GM21526 (cell line): ENCODE data around the gene KIF26B.

Source experiments
- ATAC-seq: cut with Tn5 transposase; IDR thresholded peaks from one replicate; pipeline ENCODE4 v1.9.1; 2021; ENCODE audit warnings: moderate library complexity; ENCODE audit not compliant: unreplicated experiment, low FRiP score

Gene KIF26B

DNA sequence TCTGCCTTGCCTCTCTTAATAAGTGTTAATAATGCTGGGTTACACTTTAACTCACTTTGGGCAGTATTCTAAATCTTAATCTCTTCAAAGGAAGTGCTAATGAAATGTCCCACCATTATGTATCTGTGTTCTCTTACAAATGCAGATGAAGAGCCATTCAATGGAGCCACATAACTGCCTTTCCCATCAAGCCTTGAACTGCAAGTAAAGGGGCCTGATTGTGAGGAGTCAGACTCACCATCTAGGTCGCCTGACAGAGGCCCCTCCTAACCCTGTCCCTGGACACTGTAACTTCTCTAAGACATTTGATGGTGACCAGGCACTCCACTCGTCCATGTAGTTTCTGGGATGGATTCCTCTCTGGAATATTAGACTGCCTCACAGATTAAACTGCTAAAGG is 329.4 kb downstream of the KIF26B start:
- ATAC-seq, result no peak

GRCh38 chr1:245485996-245486395 is 331.2 kb downstream of the KIF26B start:
- no peak for ATAC-seq

- no peak for ATAC-seq
Observed at GRCh38 chr1:245486775-245487470, 332.1 kb downstream of the KIF26B start.

DNA sequence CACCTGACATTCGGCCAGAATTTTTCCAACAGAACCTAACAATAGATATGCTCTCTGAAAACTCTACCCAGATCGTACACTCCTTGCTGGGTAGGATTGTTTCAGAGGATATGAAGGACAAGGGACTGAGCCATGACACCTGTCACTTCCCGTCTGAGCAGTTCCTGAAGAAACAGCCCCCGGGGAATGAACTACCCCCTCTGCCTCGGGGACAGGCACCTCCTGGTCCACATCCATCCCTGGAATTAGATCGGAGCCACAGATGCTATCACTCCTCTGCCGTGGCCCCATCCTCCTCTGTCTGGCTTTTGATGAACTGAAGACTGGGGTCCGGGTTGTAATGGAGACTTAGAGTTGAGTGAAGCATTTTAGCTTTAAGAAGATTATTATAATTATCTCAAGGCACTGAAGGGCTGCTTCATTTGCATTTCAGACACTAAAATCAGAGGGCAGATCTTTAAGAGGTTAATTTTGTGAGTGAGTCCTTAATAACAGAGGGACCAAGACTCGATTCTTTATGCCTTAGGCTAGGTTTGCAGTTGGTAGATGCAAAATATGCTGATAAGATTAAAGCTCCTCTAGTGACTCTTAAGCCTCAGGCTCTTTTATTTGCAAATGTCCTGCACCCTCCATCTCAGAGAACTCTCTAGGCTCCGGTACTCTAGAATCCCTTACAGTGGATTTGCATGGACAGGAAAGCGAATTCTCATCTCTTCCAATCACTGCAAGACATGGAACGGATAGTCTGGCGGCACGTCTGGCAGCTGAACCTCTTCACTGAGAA is 333.8 kb downstream of the KIF26B start:
- no peak for ATAC-seq

GRCh38 chr1:245489838-245490237 is 335.1 kb downstream of the KIF26B start:
- ATAC-seq, result no peak

- ATAC-seq, result no peak
Observed at GRCh38 chr1:245493029-245493428, 338.2 kb downstream of the KIF26B start.

DNA sequence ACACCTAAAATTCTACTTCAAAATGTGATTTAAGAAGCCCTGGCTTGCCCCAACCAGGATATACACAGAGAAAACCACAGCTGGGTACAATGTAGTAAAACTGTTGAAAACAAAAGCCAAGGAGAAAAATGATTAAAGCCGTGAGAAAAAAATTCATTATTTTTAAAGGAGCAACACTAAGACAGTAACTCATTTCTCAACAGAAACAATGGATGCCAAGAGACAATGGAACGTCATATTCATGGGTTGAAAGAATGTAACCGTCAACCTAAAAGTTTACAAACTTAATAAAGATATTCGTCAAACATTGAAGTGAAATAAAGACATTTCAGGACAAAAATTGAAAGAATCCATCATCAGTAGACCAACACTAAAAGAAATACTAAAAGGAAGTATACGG is 340.9 kb downstream of the KIF26B start:
- no peak for ATAC-seq

- no peak for ATAC-seq
Observed at GRCh38 chr1:245500546-245500945, 345.8 kb downstream of the KIF26B start.

DNA sequence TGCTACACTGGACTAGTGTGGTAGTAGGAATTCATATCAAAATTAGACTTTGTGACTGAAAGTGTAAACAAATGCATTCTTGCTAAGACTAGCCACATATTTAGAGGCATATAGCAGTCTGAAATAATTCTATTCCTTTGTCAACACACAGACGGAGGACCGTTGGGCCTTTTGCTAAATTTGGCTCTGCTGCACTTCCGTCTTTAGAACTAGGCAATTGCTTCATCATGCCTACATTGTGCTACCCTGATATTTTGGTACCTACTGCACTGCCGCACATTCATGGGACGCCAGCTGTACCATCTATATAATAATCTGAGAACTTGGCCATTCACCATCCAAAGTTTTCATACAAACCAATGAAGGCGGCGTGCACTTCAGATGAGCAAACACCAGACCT is 346.8 kb downstream of the KIF26B start:
- no peak for ATAC-seq

DNA sequence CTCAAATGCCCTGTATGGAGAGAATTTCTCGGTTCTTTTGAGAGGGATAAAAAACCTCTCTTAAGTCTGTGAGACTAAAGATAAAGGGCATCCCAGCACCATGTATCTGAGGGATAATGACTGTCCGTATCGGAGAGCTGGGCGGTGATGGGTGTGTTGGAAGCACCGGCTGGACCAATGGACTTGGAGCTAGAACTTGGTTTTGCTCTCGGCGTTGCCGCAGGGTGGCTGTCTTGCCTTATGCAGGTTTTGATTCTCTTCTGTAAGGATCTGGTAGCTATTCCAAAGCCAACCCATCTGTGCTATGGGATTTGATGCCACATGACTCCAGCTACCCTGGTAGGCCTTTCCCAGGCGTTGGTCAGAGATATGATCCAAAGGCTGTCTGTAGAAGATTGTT is 348.8 kb downstream of the KIF26B start:
- no peak for ATAC-seq

GRCh38 chr1:245510144-245510543 is 355.4 kb downstream of the KIF26B start:
- no peak for ATAC-seq

- ATAC-seq, result no peak
Observed at GRCh38 chr1:245512181-245512888, 357.6 kb downstream of the KIF26B start.

DNA sequence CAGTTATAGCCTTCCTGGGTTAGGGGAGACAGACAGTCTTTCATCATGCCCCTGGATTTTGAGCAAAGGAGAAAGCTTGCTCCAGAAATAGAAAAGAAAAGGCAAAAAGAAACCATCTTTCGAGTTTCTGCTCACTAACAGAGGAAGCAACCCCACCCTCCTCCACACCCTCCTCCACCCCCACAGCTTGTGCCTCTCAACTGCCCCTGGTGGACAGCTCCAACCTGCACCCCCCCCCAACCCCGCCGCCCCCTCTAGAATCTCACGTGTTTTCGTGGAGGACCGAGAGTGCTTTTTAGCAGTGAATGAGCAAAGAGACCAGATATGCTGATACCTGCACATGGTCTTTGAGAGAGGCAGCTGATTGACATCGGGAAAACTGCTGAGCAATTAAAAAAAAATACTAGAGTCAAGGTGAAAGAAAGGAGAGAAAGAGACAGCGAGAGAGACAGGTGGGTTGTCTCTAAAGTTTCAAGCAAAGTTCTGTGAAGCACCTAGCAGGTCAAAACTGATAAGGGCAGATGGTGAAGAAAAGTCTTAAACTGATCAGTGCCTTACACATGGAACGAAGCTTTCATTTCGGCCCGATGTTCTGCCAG is 358.3 kb downstream of the KIF26B start:
- no peak for ATAC-seq

DNA sequence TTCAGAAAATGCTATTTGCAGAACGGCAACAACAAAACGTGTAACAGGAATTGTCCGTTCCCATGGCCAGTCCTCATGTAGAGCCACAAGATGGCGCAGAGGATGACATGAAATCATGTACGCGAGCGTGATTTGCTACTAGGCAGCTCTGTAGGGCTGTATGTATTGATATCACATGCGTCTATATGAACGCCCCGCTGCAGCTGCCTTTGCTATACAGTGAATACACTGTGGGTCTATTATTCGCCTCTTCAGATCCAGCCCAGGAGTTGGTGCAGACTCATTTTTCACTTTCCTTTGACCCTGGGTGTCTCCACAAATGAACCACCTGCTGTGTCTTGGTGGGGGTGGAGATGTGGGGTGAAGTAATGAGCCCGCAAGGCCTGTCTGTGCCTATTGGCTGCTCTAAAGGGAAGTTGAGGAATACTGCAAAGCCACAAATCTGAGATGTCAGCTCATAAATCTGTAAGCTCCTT is 361.5 kb downstream of the KIF26B start:
- no peak for ATAC-seq

GRCh38 chr1:245520611-245521010 is 365.8 kb downstream of the KIF26B start:
- ATAC-seq, result no peak

DNA sequence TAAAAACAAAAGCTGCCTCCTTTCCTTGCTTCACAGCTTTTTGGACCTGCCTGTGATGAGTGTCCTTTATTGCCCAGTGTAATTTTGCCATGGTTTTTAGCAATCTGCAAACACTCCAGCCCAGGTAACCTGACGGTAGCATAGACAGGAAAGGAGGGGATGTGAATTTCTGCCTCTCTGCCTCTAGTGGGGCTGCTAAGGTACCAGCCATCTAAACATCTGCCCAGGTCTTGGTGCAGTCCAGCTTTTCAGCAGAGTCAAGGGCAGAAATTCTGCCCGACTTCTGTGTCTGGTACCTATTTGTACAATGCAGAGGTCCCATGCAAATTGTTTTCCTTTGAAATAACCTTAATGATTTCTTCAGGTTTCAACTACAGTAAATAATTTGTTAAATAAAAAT is 371.4 kb downstream of the KIF26B start:
- ATAC-seq, result no peak

DNA sequence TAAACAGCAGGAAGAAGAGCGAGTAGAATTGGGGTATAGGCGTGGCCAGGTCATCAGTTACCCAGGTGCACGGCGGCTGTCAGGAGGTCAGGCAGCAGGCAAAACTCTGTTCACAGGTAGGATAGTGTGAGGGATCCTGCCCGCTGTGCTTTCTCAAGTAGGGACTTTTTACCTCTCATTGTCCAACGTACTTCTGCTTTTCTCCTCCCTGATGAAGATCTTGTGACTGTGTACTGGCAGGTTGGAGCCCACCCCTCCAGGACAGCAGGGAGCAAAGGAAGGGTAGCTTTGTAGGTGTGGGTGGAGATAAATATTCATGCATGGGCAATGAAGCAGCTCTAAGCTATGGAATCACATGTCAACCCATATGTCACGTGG is 373.5 kb downstream of the KIF26B start:
- ATAC-seq, result no peak

- no peak for ATAC-seq
Observed at GRCh38 chr1:245530937-245531336, 376.2 kb downstream of the KIF26B start.

- ATAC-seq, result no peak
Observed at GRCh38 chr1:245537992-245538391, 383.2 kb downstream of the KIF26B start.

DNA sequence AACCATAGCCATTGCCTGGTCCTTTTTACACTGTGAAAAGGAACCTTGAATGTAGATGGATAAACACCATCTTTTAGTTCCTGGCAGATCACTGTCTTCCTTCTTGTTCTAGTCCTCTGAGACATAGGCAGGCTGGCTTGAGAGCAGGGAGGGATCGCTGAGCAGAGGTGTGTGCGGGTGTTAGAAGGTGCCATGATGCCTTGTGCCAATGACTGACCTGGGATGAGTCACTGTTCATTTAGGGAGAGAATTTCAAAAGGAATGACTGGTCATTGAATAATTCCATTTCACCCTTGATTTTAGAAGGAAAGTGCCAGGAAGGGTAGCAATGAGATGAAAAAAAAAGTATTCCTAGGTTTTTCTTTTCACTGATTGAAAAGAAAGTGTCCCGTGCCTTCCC is 383.9 kb downstream of the KIF26B start:
- no peak for ATAC-seq

GRCh38 chr1:245541369-245541768 is 386.6 kb downstream of the KIF26B start:
- ATAC-seq, result no peak
